Nucleus accumbens (tissue), 56 donors: ENCODE data around the gene SPTB.

Experiments used
- DNase-seq, 56 donors: peaks; one replicate each; lab custom pipeline; 2025; lab: John Stamatoyannopoulos, UW

SPTB gene

GRCh38 chr14:64795921-64796320 is 83.8 kb downstream of the SPTB start:
- DNase-seq: no peak

- DNase-seq: no peak
Measured at GRCh38 chr14:64795211-64795610, 84.5 kb downstream of the SPTB start.

GRCh38 chr14:64792871-64793560 is 86.7 kb downstream of the SPTB start:
- no peak for DNase-seq

GRCh38 chr14:64792231-64792630 is 87.5 kb downstream of the SPTB start:
- no peak for DNase-seq

GRCh38 chr14:64790478-64790877 is 89.2 kb downstream of the SPTB start:
- DNase-seq: no peak

GRCh38 chr14:64789696-64790095 is 90.0 kb downstream of the SPTB start:
- no peak for DNase-seq

- DNase-seq: no peak
Measured at GRCh38 chr14:64788706-64789105, 91.0 kb downstream of the SPTB start.

GRCh38 chr14:64787619-64788018 is 92.1 kb downstream of the SPTB start:
- no peak for DNase-seq

- no peak for DNase-seq
Measured at GRCh38 chr14:64786296-64787149, 93.2 kb downstream of the SPTB start.

- no peak for DNase-seq
Measured at GRCh38 chr14:64784006-64784405, 95.7 kb downstream of the SPTB start.

- DNase-seq: no peak
Measured at GRCh38 chr14:64782196-64782595, 97.5 kb downstream of the SPTB start.

GRCh38 chr14:64779472-64779871 is 100.2 kb downstream of the SPTB start:
- DNase-seq: no peak

- DNase-seq: no peak
Measured at GRCh38 chr14:64778104-64778754, 101.5 kb downstream of the SPTB start.

GRCh38 chr14:64777461-64777860 is 102.2 kb downstream of the SPTB start:
- DNase-seq: peak in 4 of 56 donors; percentile 8 to 14 (median 10)

GRCh38 chr14:64775081-64775777 is 104.5 kb downstream of the SPTB start:
- DNase-seq: no peak

GRCh38 chr14:64774272-64774671 is 105.4 kb downstream of the SPTB start:
- no peak for DNase-seq

- no peak for DNase-seq
Measured at GRCh38 chr14:64773577-64773976, 106.1 kb downstream of the SPTB start.

- no peak for DNase-seq
Measured at GRCh38 chr14:64773046-64773445, 106.7 kb downstream of the SPTB start.

GRCh38 chr14:64772397-64772950 is 107.2 kb downstream of the SPTB start:
- no peak for DNase-seq

- DNase-seq: no peak
Measured at GRCh38 chr14:64771161-64771560, 108.5 kb downstream of the SPTB start.
